A549 treated with AZD2906 at 1 μM for 4 hours (cell line): ENCODE data around the gene RNF181. TPM values are rescaled to one million over a fixed set of nuclear protein-coding genes. Genes with fewer than 3 reads are reported as not detected.

Experiments used
- total RNA-seq: library from RNA; stranded (reverse); fragments of 200-300 nt; extraction: Qiagen RNA extraction; gene quantifications from 5 replicates; pipeline ENCODE4 v1.2.3, GENCODE V29; 2022

RNF181 gene, protein sequence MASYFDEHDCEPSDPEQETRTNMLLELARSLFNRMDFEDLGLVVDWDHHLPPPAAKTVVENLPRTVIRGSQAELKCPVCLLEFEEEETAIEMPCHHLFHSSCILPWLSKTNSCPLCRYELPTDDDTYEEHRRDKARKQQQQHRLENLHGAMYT
- total RNA-seq: 169 to 199 TPM (median 193 TPM) in 5 replicates

GRCh38 chr2:85595301-85596025 is at the start of gene RNF181:
Gene RNF181, plus strand, starts transcription at chr2:85595745. Its CDS starts 19 bp downstream, at chr2:85595764.

GRCh38 chr2:85561280-85562212 is 34.0 kb upstream of the RNF181 start, which contains the start of gene GGCX:
Gene GGCX, minus strand, starts transcription at chr2:85561493. Its CDS starts 65 bp downstream, at chr2:85561428.

DNA sequence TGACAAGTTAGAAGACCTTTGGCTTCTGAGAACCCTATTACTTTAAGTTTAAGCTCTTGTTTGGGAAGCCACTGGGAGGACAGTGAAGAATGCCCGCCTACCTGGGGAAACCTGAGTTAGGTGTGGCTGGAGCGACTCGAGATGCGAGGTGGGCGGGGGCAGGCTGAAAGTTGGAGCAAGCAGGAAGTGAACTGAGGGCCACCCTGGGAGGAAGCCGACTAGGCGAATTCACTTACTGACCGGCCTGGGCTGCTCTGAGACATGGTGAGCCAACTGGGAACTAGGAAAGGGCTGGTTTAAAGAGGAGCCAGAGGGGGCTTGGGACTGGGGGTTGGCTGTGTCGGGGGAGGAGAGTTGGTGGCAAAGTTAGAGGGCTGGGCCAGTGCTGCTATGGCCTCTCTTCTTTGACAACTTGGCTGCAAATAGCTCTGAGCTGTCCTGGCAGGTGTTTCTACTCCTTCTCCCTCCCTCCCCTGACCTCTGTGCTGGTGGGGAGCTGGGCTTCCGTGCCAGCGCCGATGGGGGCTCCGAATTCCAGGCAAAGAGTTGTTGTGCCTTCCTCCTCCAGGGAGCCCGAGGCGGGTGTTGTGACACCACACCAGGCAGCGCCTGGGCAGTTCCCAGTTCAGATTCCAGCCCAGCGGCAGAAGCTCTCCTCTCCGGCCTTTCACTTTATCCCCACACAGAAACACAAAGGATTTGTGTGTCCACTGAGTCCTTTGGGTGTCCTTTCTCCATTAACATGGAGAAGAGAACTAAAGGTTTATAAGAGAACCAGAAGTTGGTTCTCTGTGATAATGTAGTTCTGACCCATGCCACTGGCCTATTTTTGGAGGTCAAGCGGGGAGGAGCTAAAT is 17.9 kb upstream of the RNF181 start, which contains the start of gene VAMP8:
Gene VAMP8, plus strand, starts transcription at position 201 of the 857 bp plus-strand sequence. Its CDS starts 61 bp downstream, at position 262.

DNA sequence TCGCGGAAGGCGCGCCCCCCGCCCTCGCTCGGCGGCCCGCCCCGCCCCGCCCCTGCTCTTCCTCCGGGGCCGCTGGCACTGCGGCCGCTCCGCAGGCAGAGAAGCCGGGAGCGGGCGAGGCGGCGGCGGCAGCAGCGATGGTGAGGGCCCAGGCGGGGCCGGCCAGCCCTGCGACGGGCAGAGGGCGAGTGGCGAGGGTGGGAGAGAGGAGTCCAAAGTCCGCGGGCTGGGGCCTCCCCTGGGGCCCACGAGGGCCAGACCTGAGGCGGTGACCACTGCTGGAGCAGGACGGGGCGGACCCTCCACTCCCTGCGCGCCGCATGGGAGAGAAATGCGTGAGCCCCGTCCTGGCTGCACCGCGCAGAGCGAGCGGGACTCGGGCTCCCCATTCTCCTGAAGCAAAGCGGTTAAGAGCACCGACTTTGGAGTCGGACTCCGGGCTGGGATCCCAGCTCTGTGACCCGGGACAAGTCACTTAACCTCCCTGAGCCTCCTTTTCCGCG is 11.1 kb upstream of the RNF181 start, which contains the start of gene VAMP5:
Gene VAMP5, plus strand, starts transcription at position 78 of the 503 bp plus-strand sequence. Its CDS starts 60 bp downstream, at position 138.

DNA sequence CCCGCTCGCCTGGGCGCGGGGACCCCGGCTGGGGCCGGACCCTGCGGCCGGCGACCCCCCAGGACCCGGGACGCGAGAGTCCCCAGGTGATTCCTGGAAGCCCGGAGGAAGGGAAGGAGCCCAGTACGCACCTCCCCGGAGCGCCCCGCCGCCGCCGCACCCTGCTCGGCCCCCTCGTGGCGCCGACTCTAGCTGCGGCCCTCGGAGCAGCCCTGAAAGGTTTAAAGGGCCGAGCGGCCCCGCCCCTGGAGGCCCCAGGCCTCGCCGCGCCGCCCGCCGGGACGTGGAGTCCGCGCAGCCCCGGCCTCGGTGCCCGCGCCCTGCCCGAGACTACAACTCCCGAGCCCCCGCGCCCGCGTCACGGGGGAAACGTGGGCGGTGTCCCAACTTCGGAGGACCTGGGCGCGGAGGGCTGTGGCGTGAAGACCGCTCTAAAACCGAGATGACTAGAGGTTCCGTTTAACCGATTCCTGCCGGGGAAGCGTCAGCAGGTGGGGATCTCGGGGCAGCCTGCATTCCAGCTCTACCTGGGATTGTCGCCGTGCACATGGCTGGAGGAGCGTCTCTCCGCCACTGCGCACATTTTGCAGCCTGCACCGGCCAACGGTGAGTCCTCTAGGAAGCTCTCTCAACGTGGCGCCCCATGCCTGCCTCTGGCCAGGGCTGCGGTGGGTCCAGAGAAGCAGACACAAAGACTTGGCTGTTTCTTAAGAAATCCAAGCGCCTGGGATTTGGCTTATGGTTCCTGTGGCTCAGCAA is 7.1 kb downstream of the RNF181 start, which contains the start of gene TMEM150A:
Gene TMEM150A, minus strand, starts transcription at position 223 of the 759 bp plus-strand sequence. CDS start 750 bp downstream, outside the sequence.

DNA sequence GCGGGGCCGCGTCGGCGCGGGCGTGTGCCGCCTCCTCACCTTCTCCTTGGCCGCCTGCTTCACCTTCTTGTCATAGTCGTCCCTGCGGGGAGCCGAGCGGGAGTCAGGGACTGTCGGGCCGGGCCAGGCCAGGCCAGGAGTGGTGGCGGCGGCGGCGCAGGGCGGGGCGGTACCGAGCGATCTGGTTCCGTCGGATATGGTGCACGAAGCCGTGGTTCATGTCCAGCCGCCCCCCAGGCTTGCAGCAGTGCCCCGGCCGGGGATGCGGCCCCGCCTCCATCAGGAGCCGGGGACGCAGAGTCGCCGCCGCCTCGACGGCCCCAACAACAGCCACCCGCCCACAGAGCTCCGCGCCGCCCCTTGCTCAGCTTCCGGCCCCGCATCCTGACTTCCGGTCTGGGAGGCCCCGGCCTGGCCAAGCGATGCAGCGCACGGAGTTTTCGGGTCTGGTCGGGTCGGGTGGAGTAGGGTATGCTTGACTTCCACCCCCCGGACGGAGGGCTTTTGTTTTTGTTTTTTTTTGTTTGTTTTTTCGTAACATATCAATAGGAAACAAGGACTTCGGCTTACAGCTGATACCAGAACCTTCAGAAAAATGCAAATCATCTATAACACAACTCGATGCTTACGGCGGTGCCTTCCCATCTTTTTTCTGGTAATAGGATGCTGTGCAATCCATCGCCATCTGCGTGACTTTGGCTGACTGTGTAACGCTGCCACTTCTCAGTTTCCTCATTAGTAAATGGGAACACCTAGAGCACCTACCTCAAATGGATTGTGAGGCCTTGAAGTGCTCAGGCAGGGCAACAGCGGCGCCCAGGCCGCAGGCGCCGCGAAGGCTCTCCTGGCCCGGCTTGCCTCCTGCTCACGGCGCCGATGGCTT is 16.4 kb downstream of the RNF181 start, which contains the start of gene C2orf68:
Gene C2orf68, minus strand, starts transcription at position 362 of the 883 bp plus-strand sequence. Its CDS starts 82 bp downstream, at position 280.

Other genes starting within 250 kb of the RNF181 start
- gene RETSAT, start 241.2 kb upstream of the RNF181 start, total RNA-seq: 53.9 to 56.5 TPM (median 55.0 TPM) in 5 replicates
- gene ELMOD3, start 241.0 kb upstream of the RNF181 start, total RNA-seq: 9.2 to 11.7 TPM (median 10.0 TPM) in 5 replicates
- gene CAPG, start 185.4 kb upstream of the RNF181 start, total RNA-seq: 91.3 to 121 TPM (median 106 TPM) in 5 replicates
- 0.60 to 0.96 TPM (median 0.80 TPM) in 5 replicates for gene SH2D6, start 177.0 kb upstream of the RNF181 start, total RNA-seq
- gene MAT2A, start 56.6 kb upstream of the RNF181 start, total RNA-seq: 540 to 610 TPM (median 553 TPM) in 5 replicates
- 40.5 to 44.4 TPM (median 42.6 TPM) in 5 replicates for gene GGCX, start 34.3 kb upstream of the RNF181 start, total RNA-seq
- 14.8 to 19.3 TPM (median 16.2 TPM) in 5 replicates for gene VAMP8, start 18.2 kb upstream of the RNF181 start, total RNA-seq
- 0.09 to 0.53 TPM (median 0.16 TPM) in 3 of 5 replicates, not detected in the others for gene VAMP5, start 11.3 kb upstream of the RNF181 start, total RNA-seq
- 12.3 to 17.2 TPM (median 16.1 TPM) in 5 replicates for gene TMEM150A, start 7.0 kb downstream of the RNF181 start, total RNA-seq
- gene C2orf68, start 16.3 kb downstream of the RNF181 start, total RNA-seq: 19.6 to 28.7 TPM (median 26.5 TPM) in 5 replicates
- gene USP39, start 20.4 kb downstream of the RNF181 start, total RNA-seq: 68.0 to 79.7 TPM (median 72.8 TPM) in 5 replicates
- 0.10 to 0.25 TPM (median 0.12 TPM) in 5 replicates for gene SFTPB, start 72.5 kb downstream of the RNF181 start, total RNA-seq
- 0.20 to 0.45 TPM (median 0.35 TPM) in 4 of 5 replicates, not detected in the other for gene GNLY, start 98.6 kb downstream of the RNF181 start, total RNA-seq
- gene ATOH8, start 158.2 kb downstream of the RNF181 start, total RNA-seq: 19.8 to 30.1 TPM (median 27.1 TPM) in 5 replicates